HepG2 (cell line): ENCODE data around the gene COPS7B. TPM values are rescaled to one million over a fixed set of nuclear protein-coding genes. Genes with fewer than 3 reads are reported as not detected.

Experiments used
- CBX1 ChIP-seq: IDR thresholded peaks from one replicate; pipeline ENCODE4 v1.6.1; 2016; ENCODE audit warnings: antibody characterized with exemption, low read depth
- ERF ChIP-seq: IDR thresholded peaks from 2 replicates; pipeline ENCODE4 v1.6.1; 2018; ENCODE audit warnings: missing biosample characterization, missing genetic modification reagents
- GATAD2A ChIP-seq: IDR thresholded peaks from 2 replicates; pipeline ENCODE4 v1.6.1; 2016
- MATR3 ChIP-seq: sonication (generic); formaldehyde crosslinking; IDR thresholded peaks from 2 replicates; pipeline ENCODE4 v1.4.0; 2020; ENCODE audit warnings: missing genetic modification reagents
- NFYB ChIP-seq: sonication (generic); formaldehyde crosslinking; IDR thresholded peaks from 2 replicates; pipeline ENCODE4 v1.4.0; 2020; ENCODE audit warnings: missing genetic modification reagents
- ONECUT2 ChIP-seq: sonication (generic); formaldehyde crosslinking; IDR thresholded peaks from 2 replicates; pipeline ENCODE4 v1.4.0; 2020; ENCODE audit warnings: missing genetic modification reagents
- polyA plus RNA-seq, 8 experiments: library from polyadenylated mRNA; depleted of rRNA in 3 of 8; stranded (reverse) in 7 of 8; unstranded in 1 of 8; fragments of >200 nt; fragmentation: Illumina TruSeq in 4 of 8; extraction: Trizol in 4 of 8; gene quantifications; 2 replicates each; pipeline versions ENCODE4 v1.2.1 to v1.2.3, GENCODE V29; 2011 to 2016; ENCODE audit warnings: low read depth in 4 of 8, missing spikeins in 1 of 8, mixed read lengths in 1 of 8; ENCODE audit not compliant: insufficient read depth in 1 of 8
- total RNA-seq, 5 experiments: library from RNA; depleted of rRNA; stranded (reverse); fragments of >200 nt; fragmentation: Illumina TruSeq; extraction: Trizol; gene quantifications; 2 replicates each; pipeline ENCODE4 v1.2.3, GENCODE V29; 2016; ENCODE audit warnings: low read depth in 1 of 5
- TF ChIP-seq, protein P1 (sequence below): sonication (generic); formaldehyde crosslinking; conservative IDR thresholded peaks from 2 replicates; pipeline ENCODE4 v1.8.0; 2022; ENCODE audit warnings: mild to moderate bottlenecking, moderate library complexity, missing genetic modification reagents
- TF ChIP-seq, protein P2 (sequence below): IDR thresholded peaks from 2 replicates; pipeline ENCODE4 v1.6.1; 2016; ENCODE audit warnings: missing compliant biosample characterization, missing genetic modification reagents, borderline replicate concordance
- TF ChIP-seq, protein P3 (sequence below): sonication (generic); formaldehyde crosslinking; IDR thresholded peaks from 2 replicates; pipeline ENCODE4 v1.9.0; 2021; ENCODE audit warnings: mild to moderate bottlenecking, missing genetic modification reagents
- TF ChIP-seq, protein P4 (sequence below): sonication (generic); formaldehyde crosslinking; IDR thresholded peaks from 2 replicates; pipeline ENCODE4 v1.9.0; 2021; ENCODE audit warnings: missing genetic modification reagents, borderline replicate concordance
- TF ChIP-seq, protein P5 (sequence below): sonication (generic); formaldehyde crosslinking; IDR thresholded peaks from 2 replicates; pipeline ENCODE4 v1.5.0; 2020; ENCODE audit warnings: mild to moderate bottlenecking, missing genetic modification reagents
- TF ChIP-seq, protein P6 (sequence below): sonication (generic); formaldehyde crosslinking; IDR thresholded peaks from 2 replicates; pipeline ENCODE4 v1.8.0; 2022; ENCODE audit warnings: mild to moderate bottlenecking, missing genetic modification reagents

The COPS7B gene
- total and polyA plus RNA-seq, 2 of the 13 experiments (the other 11 are each of a cell fraction or from before 2014, with no cell fraction given) = 30.6 to 62.7 TPM

DNA sequence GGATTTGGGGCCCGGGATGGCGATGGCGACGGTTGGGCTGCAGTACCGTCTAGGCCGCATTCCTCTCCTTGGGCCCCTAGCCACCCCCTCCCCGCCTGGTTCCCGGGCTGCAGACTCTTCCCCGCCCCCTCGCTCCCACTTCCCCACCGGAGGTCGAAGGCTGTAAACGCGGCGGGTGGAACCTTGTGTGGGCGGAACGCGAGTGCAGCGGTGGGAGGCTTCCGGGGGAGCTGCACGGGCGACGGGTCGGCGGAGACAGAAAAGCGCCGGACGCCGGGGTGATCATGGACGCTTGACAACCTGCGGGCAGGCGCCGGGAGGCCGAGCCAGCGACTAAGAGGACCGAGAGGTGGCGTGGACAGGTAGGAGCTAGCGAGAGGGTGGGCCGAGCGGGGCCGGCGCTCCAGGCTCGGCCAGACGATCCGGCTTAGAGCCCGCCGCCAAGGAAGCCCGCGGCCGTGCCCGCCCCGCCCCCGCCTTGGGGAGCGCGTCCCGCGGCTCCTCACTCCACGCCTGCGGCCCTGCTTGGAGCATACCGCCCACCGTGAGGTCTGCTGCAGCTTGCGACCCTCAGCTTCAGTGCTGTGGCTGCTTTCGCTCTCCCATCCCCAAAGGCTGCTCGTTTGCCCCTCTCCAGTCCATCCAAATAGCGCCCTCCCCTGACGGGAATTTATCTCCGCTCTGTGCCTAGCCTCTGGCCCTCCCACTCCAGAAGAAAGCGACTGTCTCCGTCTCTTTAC is at the start of gene COPS7B (continued):
- TF ChIP-seq, protein P1, sequence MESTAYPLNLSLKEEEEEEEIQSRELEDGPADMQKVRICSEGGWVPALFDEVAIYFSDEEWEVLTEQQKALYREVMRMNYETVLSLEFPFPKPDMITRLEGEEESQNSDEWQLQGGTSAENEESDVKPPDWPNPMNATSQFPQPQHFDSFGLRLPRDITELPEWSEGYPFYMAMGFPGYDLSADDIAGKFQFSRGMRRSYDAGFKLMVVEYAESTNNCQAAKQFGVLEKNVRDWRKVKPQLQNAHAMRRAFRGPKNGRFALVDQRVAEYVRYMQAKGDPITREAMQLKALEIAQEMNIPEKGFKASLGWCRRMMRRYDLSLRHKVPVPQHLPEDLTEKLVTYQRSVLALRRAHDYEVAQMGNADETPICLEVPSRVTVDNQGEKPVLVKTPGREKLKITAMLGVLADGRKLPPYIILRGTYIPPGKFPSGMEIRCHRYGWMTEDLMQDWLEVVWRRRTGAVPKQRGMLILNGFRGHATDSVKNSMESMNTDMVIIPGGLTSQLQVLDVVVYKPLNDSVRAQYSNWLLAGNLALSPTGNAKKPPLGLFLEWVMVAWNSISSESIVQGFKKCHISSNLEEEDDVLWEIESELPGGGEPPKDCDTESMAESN = peak; percentile 99
- TF ChIP-seq, protein P2, sequence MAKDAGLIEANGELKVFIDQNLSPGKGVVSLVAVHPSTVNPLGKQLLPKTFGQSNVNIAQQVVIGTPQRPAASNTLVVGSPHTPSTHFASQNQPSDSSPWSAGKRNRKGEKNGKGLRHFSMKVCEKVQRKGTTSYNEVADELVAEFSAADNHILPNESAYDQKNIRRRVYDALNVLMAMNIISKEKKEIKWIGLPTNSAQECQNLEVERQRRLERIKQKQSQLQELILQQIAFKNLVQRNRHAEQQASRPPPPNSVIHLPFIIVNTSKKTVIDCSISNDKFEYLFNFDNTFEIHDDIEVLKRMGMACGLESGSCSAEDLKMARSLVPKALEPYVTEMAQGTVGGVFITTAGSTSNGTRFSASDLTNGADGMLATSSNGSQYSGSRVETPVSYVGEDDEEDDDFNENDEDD (CRISPR knock-in tag) = peak; percentile 90
- TF ChIP-seq GATAD2A (CRISPR knock-in tag) (peak; percentile 91), ERF (CRISPR knock-in tag) (peak; percentile 94), ONECUT2 (CRISPR knock-in tag) (peak; percentile 30; the same call in 1 of the 2 replicates), NFYB (peak; percentile 65), CBX1 (peak; percentile 99), MATR3 (CRISPR knock-in tag) (no peak)
- TF ChIP-seq, protein P3, sequence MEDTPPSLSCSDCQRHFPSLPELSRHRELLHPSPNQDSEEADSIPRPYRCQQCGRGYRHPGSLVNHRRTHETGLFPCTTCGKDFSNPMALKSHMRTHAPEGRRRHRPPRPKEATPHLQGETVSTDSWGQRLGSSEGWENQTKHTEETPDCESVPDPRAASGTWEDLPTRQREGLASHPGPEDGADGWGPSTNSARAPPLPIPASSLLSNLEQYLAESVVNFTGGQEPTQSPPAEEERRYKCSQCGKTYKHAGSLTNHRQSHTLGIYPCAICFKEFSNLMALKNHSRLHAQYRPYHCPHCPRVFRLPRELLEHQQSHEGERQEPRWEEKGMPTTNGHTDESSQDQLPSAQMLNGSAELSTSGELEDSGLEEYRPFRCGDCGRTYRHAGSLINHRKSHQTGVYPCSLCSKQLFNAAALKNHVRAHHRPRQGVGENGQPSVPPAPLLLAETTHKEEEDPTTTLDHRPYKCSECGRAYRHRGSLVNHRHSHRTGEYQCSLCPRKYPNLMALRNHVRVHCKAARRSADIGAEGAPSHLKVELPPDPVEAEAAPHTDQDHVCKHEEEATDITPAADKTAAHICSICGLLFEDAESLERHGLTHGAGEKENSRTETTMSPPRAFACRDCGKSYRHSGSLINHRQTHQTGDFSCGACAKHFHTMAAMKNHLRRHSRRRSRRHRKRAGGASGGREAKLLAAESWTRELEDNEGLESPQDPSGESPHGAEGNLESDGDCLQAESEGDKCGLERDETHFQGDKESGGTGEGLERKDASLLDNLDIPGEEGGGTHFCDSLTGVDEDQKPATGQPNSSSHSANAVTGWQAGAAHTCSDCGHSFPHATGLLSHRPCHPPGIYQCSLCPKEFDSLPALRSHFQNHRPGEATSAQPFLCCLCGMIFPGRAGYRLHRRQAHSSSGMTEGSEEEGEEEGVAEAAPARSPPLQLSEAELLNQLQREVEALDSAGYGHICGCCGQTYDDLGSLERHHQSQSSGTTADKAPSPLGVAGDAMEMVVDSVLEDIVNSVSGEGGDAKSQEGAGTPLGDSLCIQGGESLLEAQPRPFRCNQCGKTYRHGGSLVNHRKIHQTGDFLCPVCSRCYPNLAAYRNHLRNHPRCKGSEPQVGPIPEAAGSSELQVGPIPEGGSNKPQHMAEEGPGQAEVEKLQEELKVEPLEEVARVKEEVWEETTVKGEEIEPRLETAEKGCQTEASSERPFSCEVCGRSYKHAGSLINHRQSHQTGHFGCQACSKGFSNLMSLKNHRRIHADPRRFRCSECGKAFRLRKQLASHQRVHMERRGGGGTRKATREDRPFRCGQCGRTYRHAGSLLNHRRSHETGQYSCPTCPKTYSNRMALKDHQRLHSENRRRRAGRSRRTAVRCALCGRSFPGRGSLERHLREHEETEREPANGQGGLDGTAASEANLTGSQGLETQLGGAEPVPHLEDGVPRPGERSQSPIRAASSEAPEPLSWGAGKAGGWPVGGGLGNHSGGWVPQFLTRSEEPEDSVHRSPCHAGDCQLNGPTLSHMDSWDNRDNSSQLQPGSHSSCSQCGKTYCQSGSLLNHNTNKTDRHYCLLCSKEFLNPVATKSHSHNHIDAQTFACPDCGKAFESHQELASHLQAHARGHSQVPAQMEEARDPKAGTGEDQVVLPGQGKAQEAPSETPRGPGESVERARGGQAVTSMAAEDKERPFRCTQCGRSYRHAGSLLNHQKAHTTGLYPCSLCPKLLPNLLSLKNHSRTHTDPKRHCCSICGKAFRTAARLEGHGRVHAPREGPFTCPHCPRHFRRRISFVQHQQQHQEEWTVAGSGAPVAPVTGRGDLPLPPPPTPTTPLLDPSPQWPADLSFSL (CRISPR knock-in tag) = no peak
- TF ChIP-seq, protein P4, sequence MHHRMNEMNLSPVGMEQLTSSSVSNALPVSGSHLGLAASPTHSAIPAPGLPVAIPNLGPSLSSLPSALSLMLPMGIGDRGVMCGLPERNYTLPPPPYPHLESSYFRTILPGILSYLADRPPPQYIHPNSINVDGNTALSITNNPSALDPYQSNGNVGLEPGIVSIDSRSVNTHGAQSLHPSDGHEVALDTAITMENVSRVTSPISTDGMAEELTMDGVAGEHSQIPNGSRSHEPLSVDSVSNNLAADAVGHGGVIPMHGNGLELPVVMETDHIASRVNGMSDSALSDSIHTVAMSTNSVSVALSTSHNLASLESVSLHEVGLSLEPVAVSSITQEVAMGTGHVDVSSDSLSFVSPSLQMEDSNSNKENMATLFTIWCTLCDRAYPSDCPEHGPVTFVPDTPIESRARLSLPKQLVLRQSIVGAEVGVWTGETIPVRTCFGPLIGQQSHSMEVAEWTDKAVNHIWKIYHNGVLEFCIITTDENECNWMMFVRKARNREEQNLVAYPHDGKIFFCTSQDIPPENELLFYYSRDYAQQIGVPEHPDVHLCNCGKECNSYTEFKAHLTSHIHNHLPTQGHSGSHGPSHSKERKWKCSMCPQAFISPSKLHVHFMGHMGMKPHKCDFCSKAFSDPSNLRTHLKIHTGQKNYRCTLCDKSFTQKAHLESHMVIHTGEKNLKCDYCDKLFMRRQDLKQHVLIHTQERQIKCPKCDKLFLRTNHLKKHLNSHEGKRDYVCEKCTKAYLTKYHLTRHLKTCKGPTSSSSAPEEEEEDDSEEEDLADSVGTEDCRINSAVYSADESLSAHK (CRISPR knock-in tag) = peak; percentile 25; the same call in 1 of the 2 replicates
- TF ChIP-seq, protein P5, sequence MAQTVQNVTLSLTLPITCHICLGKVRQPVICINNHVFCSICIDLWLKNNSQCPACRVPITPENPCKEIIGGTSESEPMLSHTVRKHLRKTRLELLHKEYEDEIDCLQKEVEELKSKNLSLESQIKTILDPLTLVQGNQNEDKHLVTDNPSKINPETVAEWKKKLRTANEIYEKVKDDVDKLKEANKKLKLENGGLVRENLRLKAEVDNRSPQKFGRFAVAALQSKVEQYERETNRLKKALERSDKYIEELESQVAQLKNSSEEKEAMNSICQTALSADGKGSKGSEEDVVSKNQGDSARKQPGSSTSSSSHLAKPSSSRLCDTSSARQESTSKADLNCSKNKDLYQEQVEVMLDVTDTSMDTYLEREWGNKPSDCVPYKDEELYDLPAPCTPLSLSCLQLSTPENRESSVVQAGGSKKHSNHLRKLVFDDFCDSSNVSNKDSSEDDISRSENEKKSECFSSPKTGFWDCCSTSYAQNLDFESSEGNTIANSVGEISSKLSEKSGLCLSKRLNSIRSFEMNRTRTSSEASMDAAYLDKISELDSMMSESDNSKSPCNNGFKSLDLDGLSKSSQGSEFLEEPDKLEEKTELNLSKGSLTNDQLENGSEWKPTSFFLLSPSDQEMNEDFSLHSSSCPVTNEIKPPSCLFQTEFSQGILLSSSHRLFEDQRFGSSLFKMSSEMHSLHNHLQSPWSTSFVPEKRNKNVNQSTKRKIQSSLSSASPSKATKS = no peak; the same call in 1 of the 2 replicates
- TF ChIP-seq, protein P6, sequence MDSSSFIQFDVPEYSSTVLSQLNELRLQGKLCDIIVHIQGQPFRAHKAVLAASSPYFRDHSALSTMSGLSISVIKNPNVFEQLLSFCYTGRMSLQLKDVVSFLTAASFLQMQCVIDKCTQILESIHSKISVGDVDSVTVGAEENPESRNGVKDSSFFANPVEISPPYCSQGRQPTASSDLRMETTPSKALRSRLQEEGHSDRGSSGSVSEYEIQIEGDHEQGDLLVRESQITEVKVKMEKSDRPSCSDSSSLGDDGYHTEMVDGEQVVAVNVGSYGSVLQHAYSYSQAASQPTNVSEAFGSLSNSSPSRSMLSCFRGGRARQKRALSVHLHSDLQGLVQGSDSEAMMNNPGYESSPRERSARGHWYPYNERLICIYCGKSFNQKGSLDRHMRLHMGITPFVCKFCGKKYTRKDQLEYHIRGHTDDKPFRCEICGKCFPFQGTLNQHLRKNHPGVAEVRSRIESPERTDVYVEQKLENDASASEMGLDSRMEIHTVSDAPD (CRISPR knock-in tag) = peak; percentile 89
